NCI-H2196 (cell line): ENCODE results near the gene CCDC85A.
A peak's percentile ranks its signal among the peaks of the same experiment; 100 is the strongest.

Experiments
- DNase-seq: peaks from one replicate; lab custom pipeline; 2025; ENCODE audit not compliant: unreplicated experiment; lab: John Stamatoyannopoulos, UW

The CCDC85A gene

GRCh38 chr2:56292951-56293350, 109.2 kb downstream of the CCDC85A start:
- DNase-seq: no peak

- DNase-seq: no peak
Measured at GRCh38 chr2:56295666-56296065, 111.9 kb downstream of the CCDC85A start.

GRCh38 chr2:56297671-56298070, 113.9 kb downstream of the CCDC85A start:
- DNase-seq: no peak

- DNase-seq: no peak
Measured at GRCh38 chr2:56299171-56299691, 115.4 kb downstream of the CCDC85A start.

GRCh38 chr2:56309626-56310170, 125.9 kb downstream of the CCDC85A start:
- DNase-seq: no peak

- no peak for DNase-seq
Measured at GRCh38 chr2:56313500-56313921, 129.7 kb downstream of the CCDC85A start.

GRCh38 chr2:56314371-56314770, 130.6 kb downstream of the CCDC85A start:
- DNase-seq: no peak

GRCh38 chr2:56314796-56315195, 131.0 kb downstream of the CCDC85A start:
- DNase-seq: no peak

GRCh38 chr2:56315376-56315775, 131.6 kb downstream of the CCDC85A start:
- DNase-seq: no peak

- no peak for DNase-seq
Measured at GRCh38 chr2:56316011-56316410, 132.2 kb downstream of the CCDC85A start.

- no peak for DNase-seq
Measured at GRCh38 chr2:56318147-56318546, 134.4 kb downstream of the CCDC85A start.

- no peak for DNase-seq
Measured at GRCh38 chr2:56325661-56326345, 142.0 kb downstream of the CCDC85A start.

GRCh38 chr2:56326346-56326741, 142.6 kb downstream of the CCDC85A start:
- DNase-seq: no peak

- DNase-seq: no peak
Measured at GRCh38 chr2:56331810-56332209, 148.0 kb downstream of the CCDC85A start.

GRCh38 chr2:56333812-56334485, 150.2 kb downstream of the CCDC85A start:
- DNase-seq: no peak

GRCh38 chr2:56334622-56335021, 150.8 kb downstream of the CCDC85A start:
- no peak for DNase-seq

- no peak for DNase-seq
Measured at GRCh38 chr2:56335101-56335500, 151.3 kb downstream of the CCDC85A start.

- DNase-seq: peak; percentile 49
Measured at GRCh38 chr2:56337342-56337741, 153.6 kb downstream of the CCDC85A start.

- no peak for DNase-seq
Measured at GRCh38 chr2:56338232-56338631, 154.4 kb downstream of the CCDC85A start.

GRCh38 chr2:56344771-56345170, 161.0 kb downstream of the CCDC85A start:
- no peak for DNase-seq

GRCh38 chr2:56347881-56348280, 164.1 kb downstream of the CCDC85A start:
- no peak for DNase-seq
